T-helper 2 cell treated with Interferon-gamma antibody and Interleukin-4, amounts not matched to agents 5 μg/mL and 100 μg/mL, for 36 hours (primary cell): Measurements from ENCODE around the gene COPS3.

Experiments
- DNase-seq: peaks from one replicate; pipeline ENCODE4 v3.0.0; 2021; ENCODE audit warnings: low spot score
- H3K27ac Mint-ChIP-seq: one replicate; pipeline ENCODE4 v1.8.0; 2021; ENCODE audit warnings: mild to moderate bottlenecking, mixed read lengths
- H3K27me3 Mint-ChIP-seq: one replicate; pipeline ENCODE4 v1.8.0; 2021; ENCODE audit warnings: low read depth, mixed read lengths
- H3K36me3 Mint-ChIP-seq: one replicate; pipeline ENCODE4 v1.8.0; 2021; ENCODE audit warnings: low read depth, mixed read lengths
- H3K4me1 Mint-ChIP-seq: one replicate; pipeline ENCODE4 v1.8.0; 2021; ENCODE audit warnings: low read depth, mixed read lengths
- H3K4me3 Mint-ChIP-seq: one replicate; pipeline ENCODE4 v1.8.0; 2022; ENCODE audit warnings: mild to moderate bottlenecking, moderate library complexity, mixed read lengths
- H3K9me3 Mint-ChIP-seq: one replicate; pipeline ENCODE4 v1.8.0; 2021; ENCODE audit warnings: mixed read lengths

COPS3 gene

DNA sequence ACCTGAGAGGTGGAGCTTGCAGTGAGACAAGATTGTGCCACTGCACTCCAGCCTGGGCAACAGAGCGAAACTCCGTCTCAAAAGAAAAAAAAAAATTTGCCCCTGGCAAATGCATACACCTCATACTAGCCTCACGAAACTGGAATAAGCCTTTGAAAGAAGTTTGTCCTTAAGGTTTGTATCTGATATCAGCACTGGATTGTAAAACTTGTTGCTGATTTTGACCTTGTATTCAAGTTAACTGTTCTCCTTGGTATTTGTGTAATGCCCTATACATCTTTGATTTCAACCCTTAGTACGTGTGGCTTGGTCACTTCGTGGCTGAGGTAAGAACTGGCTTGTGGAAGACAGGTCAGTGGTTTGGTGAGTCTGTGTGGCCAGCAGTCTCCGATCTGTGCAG lies 37.9 kb downstream of the COPS3 start:
- H3K27ac Mint-ChIP-seq: no peak overlapping the region
- H3K9me3 Mint-ChIP-seq: no peaks in the 10 kb centered on the region
- H3K36me3 Mint-ChIP-seq: peaks cover 16% of the 10 kb centered on the region
- peaks cover 6% of the 10 kb centered on the region for H3K4me1 Mint-ChIP-seq
- H3K27me3 Mint-ChIP-seq: peaks cover 2% of the 10 kb centered on the region
- no peak overlapping the region for H3K4me3 Mint-ChIP-seq
- DNase-seq: no peak

DNA sequence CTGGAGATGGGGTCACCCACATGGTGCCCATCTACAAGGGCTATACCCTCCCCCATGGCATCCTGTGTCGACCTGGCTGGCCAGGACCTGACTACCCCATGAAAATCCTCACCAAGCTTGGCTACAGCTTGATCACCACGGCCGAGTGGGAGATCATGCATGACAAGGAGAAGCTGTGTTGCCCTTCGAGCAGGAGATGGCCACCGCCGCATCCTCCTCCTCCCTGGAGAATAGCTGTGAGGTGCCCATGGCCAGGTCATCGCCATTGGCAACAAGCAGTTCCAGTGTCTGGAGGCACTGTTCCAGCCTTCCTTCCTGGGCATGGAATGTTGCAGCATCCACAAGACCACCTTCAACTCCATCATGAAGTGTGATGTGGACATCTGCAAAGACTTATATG lies 38.8 kb downstream of the COPS3 start:
- Mint-ChIP-seq H3K4me3 (no peak overlapping the region), H3K36me3 (peaks cover 13% of the 10 kb centered on the region), H3K27ac (no peak overlapping the region), H3K4me1 (peaks cover 6% of the 10 kb centered on the region), H3K9me3 (no peaks in the 10 kb centered on the region), H3K27me3 (peaks cover 2% of the 10 kb centered on the region)
- no peak for DNase-seq

DNA sequence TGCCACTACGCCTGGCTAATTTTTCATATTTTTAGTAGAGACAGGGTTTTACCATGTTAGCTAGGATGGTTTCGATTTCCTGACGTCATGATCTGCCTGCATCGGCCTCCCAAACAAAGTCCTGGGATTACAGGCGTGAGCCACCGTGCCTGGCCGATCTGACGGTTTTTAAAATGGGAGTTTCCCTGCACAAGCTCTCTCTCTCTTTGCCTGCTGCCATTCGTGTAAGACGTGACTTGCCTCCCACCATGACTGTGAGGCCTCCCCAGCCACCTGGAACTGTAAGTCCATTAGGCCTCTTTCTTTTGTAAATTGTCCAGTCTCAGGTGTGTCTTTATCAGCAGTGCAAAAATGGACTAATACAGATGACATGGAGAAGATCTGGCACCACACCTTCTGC lies 39.4 kb downstream of the COPS3 start:
- Mint-ChIP-seq H3K4me1 (peaks cover 6% of the 10 kb centered on the region), H3K27ac (peak overlapping the region; percentile 6), H3K27me3 (peaks cover 2% of the 10 kb centered on the region), H3K9me3 (no peaks in the 10 kb centered on the region), H3K4me3 (no peak overlapping the region), H3K36me3 (peaks cover 8% of the 10 kb centered on the region)
- DNase-seq: no peak

DNA sequence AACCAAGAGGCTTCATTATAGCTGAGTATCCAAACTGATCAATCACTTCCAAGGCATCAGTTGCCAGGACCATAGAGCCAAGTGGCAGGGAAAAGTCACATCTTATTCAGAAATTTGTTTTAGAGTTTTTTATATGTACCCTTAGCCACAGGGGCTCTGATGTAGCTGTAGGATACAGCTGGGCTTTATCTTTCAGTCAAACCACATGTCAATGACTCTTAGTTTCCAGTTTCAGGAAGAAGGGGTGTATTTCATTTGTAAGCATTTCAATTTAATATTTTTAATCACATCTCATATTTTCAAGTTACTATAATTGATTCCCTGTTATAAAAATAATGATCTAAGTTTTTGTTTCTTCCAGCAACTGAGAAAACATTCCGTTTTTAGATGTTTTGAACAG lies 41.2 kb downstream of the COPS3 start:
- H3K4me1 Mint-ChIP-seq: peaks cover 18% of the 10 kb centered on the region
- DNase-seq: no peak
- H3K27me3 Mint-ChIP-seq: peaks cover 2% of the 10 kb centered on the region
- H3K9me3 Mint-ChIP-seq: no peaks in the 10 kb centered on the region
- H3K4me3 Mint-ChIP-seq: no peak overlapping the region
- H3K27ac Mint-ChIP-seq: no peak overlapping the region
- H3K36me3 Mint-ChIP-seq: no peaks in the 10 kb centered on the region

DNA sequence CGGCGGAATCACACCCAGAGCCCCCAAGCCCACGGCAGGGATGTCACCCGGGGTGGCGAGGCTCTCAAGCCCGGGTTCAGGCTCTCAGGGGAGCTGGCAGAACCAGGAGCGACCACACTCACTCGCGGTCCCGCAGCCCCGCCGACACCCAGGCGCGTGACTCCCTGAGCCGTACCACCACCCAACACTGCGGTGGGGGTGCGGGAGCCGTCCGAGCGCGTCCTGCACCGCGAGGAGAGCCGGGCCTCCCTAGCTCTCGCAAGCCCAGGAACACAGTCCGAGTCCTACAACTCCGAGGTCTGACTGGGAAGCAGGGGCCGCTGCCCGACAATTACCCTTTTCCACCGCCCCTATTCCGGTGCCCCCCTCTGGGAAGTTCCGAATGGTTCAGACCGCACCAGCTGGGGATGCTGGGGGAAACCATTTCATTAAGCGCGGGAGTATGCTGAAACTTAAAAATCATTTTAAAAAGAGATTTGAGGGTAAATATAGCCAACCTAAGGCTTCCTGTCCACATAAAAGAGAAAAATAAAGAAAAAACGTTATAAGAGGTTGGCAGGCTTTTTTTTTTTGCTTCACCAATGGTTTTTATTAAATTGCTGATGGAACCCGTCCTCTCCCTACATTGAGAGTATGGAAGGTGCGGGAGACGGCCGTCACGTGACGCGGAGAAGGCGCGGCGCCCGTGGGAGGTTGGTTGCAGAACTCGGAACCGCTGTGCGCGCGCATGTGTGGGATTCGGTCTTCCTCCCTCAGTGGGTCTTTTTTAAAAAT lies 43.8 kb downstream of the COPS3 start, which contains the start of gene FLCN:
FLCN (minus strand) TSS at position 143 of the 774 bp plus-strand sequence. CDS start 9,031 bp downstream, outside the sequence.
- H3K27ac Mint-ChIP-seq: peak within 1 kb of the TSS; percentile 97
- DNase-seq: peak; percentile 87
- peak within 1 kb of the TSS; percentile 97 for H3K4me3 Mint-ChIP-seq
- H3K9me3 Mint-ChIP-seq: no peaks in the 10 kb centered on the region
- peaks cover 2% of the 10 kb centered on the region for H3K27me3 Mint-ChIP-seq
- no peaks in the 10 kb centered on the region for H3K36me3 Mint-ChIP-seq
- H3K4me1 Mint-ChIP-seq: peaks cover 18% of the 10 kb centered on the region

DNA sequence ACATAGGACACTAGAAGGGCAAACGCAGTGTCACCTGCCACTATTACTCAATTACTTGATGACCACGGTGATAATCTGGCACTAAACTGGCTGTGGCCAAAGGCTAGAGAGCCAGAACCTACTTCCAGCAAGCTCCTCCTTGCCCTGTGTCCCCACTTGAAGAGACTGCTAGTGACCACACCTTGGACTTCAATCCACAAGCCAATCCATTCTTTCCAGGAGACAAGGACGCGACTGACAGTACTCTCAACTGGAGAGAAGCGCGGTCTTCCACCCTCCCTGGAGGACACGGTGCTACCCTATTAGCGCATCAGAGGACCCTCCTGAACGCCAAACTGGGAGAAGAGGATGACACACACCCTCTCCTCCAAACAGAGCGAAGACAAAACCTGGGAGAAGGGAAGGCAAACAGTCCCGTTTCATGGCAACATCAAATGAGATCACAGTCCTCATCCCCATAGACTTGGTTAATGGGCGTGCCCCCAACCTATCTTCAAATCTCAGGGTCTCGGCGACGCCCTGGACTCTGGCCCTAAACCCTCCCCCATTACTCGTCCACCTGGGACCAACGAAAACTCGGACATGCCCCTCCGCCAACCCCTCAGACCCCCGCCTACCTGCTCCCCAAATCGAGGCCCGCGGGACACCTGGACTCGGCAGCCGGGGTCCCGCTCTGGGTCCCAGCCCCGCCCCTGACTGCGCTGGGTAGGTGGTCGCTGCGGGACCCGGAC lies 44.6 kb downstream of the COPS3 start:
- peaks cover 5% of the 10 kb centered on the region for H3K36me3 Mint-ChIP-seq
- DNase-seq: no peak
- H3K4me3 Mint-ChIP-seq: peak overlapping the region; percentile 97
- no peaks in the 10 kb centered on the region for H3K9me3 Mint-ChIP-seq
- H3K27ac Mint-ChIP-seq: peak overlapping the region; percentile 97
- peaks cover 18% of the 10 kb centered on the region for H3K4me1 Mint-ChIP-seq
- H3K27me3 Mint-ChIP-seq: peaks cover 2% of the 10 kb centered on the region

DNA sequence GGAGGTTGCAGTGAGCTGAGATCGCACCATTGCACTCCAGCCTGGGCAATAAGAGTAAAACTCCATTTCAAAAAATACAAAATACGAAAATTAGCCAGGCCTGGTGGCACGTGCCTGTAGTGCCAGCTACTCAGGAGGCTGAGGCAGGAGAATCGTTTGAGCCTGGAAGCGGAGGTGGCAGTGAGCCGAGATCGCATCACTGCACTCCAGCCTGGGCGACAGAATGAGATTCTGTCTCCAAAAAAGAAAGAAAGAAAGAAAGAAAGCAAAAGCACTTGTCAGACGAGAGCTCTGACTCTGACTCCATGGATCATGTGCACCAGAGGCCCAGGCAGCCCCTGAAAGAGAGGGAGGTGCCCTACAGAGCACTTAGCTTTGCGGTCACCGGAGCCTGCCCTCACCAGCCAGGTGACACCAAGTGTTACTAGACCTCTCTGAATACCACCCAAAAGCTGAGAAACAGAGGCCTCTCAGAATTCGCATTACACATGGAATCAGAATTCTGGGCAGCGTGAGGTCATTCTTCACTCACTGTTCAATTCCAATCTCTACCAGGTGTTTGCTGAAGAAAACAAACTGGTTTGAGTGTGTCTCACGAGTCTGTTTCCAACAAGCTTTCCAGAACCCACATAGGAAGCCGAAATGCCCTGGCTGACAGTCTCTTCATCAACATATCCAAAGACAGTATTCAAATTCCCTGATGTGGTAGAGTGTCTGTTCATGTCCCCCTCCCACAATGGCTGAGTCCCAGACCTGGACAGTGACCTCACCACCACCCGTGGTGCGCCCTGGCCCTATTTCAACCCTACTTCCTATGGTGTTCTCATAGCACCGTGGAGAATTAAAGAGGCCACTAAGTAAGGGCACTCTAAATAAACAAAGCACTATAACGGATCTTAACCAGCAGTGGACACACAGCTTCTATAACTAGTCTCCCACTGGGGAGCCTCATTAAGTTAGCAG lies 45.6 kb downstream of the COPS3 start:
- Mint-ChIP-seq H3K9me3 (no peaks in the 10 kb centered on the region), H3K4me1 (peaks cover 18% of the 10 kb centered on the region), H3K36me3 (peaks cover 9% of the 10 kb centered on the region), H3K27ac (peak overlapping the region; percentile 97), H3K27me3 (peaks cover 2% of the 10 kb centered on the region), H3K4me3 (peak overlapping the region; percentile 97)
- DNase-seq: no peak

DNA sequence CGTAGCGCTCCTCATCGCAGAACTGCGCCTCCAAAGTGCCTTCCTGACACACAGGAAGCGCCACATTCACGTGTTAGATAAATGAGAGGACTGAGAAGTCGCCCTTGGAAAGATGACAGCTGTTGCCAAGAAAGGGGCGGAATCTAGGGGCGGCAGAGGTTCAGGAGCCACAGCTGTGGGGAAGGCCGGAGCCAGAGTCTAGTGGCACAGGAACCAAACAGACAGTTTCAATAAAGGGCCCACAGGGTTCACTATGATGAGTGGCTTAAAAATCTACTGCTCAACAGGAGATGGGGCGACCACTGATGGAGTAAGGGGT lies 48.8 kb downstream of the COPS3 start:
- Mint-ChIP-seq H3K4me1 (peaks cover 13% of the 10 kb centered on the region), H3K27ac (no peak overlapping the region), H3K9me3 (no peaks in the 10 kb centered on the region), H3K4me3 (no peak overlapping the region), H3K36me3 (peaks cover 21% of the 10 kb centered on the region), H3K27me3 (no peaks in the 10 kb centered on the region)
- DNase-seq: no peak

DNA sequence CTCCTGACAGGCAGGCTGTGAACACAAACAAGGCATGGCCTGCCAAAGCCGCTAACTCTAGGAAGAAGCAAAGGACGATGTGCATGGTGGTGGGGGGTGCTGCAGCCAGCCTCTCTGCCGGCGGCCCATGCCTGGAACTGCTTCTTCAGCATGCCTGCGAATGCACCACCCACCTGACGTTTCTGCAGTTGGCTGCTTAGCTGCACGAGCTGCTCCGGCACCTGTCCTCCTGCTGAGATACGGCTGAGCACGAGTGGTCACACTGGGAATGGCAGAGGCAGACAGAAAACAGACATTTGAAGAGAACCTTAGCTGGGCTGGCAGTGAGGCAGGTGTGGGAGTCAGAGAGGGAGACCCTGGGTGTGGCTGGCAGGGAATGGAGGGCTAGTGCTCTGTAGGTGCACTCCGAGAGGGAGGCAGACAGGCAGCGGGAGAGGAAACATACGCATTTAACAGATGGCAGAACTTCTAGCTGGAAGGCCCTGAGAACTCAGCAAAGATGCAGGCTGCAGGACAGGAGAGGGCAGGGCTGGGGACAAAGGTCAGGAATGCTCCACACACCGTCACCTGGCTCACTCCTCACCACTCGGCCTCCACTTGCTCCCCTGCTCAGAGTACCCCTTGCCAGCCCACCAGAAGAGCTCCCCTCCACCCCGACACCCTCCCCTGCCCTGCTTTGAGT lies 49.3 kb downstream of the COPS3 start:
- no peak for DNase-seq
- Mint-ChIP-seq H3K27me3 (no peaks in the 10 kb centered on the region), H3K27ac (no peak overlapping the region), H3K4me3 (no peak overlapping the region), H3K36me3 (peaks cover 24% of the 10 kb centered on the region), H3K4me1 (peaks cover 13% of the 10 kb centered on the region), H3K9me3 (no peaks in the 10 kb centered on the region)

DNA sequence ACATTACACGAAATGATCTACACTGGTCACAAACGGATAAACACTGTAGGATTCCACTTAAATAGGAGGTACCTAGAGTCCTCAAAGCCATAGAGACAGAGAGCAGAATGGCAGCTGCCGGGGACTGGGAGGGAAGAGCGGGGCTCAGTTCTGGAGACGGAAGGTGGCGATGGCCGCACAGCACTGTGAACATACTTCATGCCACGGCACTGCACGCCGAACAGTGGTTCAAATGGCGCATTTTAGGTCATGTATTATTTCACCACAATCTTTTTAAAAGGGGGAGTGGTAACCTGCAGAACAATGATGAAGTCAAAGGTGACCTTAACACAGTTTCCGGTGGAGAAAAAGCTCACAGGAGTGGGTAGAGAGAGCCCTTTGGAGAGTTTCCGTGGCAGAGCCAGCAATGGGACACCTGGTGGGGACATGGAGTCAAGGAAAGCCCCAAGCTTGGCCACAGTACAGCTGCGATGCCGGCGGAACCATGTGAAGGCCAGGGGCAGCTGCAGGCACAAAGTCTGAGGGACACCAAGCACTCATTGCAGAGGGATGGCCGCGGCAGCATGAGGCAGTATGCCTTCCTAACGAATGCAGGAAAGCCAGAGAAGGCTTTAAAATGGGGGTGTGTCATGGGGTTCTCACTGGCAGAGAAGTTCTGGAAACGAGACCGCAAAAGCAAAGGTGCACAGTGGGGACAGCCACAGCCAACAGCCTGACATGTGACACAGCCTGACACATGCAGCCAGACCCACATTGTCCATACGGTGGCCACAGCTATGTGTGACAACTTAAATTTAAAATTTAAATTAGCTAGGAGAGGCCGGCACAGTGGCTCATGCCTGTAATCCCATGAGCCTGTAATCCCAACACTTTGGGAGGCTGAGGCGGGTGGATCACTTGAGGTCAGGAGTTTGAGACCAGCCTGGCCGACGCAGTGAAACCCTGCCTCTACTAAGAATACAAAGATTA lies 51.3 kb downstream of the COPS3 start:
- Mint-ChIP-seq H3K4me3 (no peak overlapping the region), H3K27me3 (no peaks in the 10 kb centered on the region), H3K4me1 (no peaks in the 10 kb centered on the region), H3K9me3 (no peaks in the 10 kb centered on the region), H3K27ac (no peak overlapping the region), H3K36me3 (peaks cover 36% of the 10 kb centered on the region)
- no peak for DNase-seq

DNA sequence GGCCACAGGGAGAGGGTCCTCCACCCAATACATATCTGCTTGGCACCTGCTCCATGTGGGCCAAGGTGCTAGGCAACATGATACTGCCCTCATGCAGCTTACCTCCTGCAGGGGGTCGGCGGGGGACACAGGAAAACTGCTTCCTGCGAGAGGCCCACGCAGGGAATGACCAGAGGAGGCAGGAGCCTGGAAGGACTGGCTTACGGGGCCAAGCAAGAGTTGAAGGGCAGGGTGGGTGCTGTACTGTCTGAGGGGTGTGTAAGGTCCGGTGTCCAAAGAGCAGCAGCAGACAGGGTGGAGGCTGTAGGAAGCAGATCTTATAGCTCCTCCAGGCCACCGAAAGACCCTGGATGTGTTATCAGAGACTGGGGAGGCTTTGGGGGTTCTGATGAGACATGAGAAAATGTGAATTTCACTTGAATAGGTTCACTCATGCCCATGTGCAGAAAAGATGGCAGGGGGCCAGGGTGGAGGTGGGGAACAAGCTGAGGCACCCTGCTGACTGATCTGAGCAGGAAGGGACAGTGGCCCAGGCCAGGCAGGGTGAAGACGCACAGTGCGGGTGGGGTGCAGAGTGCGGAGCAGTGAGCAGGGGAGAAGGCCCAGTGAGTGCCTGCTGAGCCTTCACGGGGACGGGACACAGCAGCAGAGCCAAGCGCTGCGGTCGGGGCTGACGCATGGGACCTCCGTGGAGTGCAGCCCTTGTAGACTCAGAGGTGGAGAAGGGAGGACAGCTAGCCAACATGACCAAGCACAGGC lies 52.3 kb downstream of the COPS3 start:
- H3K4me3 Mint-ChIP-seq: no peak overlapping the region
- H3K36me3 Mint-ChIP-seq: peaks cover 42% of the 10 kb centered on the region
- H3K27ac Mint-ChIP-seq: no peak overlapping the region

More for the DNA sequence above, 52.3 kb downstream of the COPS3 start:
- H3K9me3 Mint-ChIP-seq: no peaks in the 10 kb centered on the region
- no peaks in the 10 kb centered on the region for H3K27me3 Mint-ChIP-seq
- DNase-seq: no peak
- no peaks in the 10 kb centered on the region for H3K4me1 Mint-ChIP-seq
